Bronchial epithelial cell (primary cell): Measurements from ENCODE around the gene ADAM11. TPM values are rescaled to one million over a fixed set of nuclear protein-coding genes. Genes with fewer than 3 reads are reported as not detected.
"Not testable (repeated sequence)": the region's sequence is repeated elsewhere in the genome, so short reads cannot be mapped to it uniquely, and the experiment has no call there.

ENCODE experiments used
- DNase-seq: peaks from one replicate; pipeline ENCODE4 v3.0.0-alpha.2; 2010; ENCODE audit warnings: low read depth
- FAIRE-seq: peaks from 2 replicates; lab custom pipeline; 2011; peaks lifted over from hg19 to GRCh38; lab: Jason Lieb, UNC
- H3K27me3 ChIP-seq: 2 replicates; pipeline ENCODE4 v1.5.1; 2011; ENCODE audit warnings: low read length; ENCODE audit not compliant: control insufficient read depth, insufficient read depth
- H3K36me3 ChIP-seq: 2 replicates; pipeline ENCODE4 v1.5.1; 2011; ENCODE audit warnings: low read length; ENCODE audit not compliant: control insufficient read depth, insufficient read depth
- H3K4me3 ChIP-seq: 2 replicates; pipeline ENCODE4 v1.5.1; 2011; ENCODE audit warnings: mild to moderate bottlenecking, low read depth, low read length, control low read depth
- total RNA-seq: library from RNA; depleted of rRNA; stranded (reverse); fragments of >200 nt; gene quantifications from 2 replicates; pipeline ENCODE4 v1.2.1, GENCODE V29; 2014
- TF ChIP-seq, protein P1 (sequence below): IDR thresholded peaks from 2 replicates; pipeline ENCODE4 v1.5.1; 2011; ENCODE audit warnings: mild to moderate bottlenecking, moderate library complexity, low read length, control low read depth, inconsistent platforms; ENCODE audit not compliant: insufficient read depth, severe bottlenecking

ADAM11 gene
- total RNA-seq, 1 donor from 2014 or later, result 0.53 TPM

DNA sequence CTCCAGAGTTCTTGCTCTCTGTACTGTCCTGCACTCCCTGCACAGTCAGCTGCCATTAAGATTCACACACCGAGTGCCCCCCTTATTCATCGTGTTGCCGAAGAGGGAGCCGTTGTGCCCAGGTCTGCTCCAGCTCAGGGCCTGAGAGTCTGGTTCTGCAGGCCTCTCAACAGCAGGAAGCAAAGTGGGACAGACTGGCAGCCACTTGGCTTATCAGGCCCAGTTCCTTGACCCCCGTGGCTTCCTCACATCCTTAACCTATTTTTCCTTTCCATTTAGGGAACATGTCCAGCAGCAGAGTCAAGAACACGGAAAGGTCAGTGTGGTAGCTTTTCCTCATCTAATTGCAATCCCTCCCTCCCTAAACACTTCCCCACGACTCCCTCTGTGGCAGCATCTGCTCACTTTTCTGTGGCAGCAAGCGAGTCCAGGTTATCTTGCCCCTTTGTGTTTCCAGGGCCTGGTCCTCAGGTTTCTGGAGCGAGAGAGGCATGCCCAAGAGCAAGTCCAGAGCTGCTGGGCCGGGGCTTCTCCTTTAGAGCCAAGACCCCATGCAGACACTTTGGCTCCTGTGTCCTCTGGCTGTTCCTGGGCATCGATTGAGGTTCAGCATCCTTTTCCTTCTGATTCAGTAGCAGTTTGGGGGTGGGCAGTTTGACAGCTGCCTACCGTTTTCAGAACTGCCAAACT lies 22.1 kb upstream of the ADAM11 start:
- Histone ChIP-seq H3K36me3 (peaks cover 3% of the 10 kb centered on the region), H3K4me3 (no peak overlapping the region), H3K27me3 (no peaks in the 10 kb centered on the region)
- FAIRE-seq (no peak), DNase-seq (no peak)
- TF ChIP-seq, protein P1, sequence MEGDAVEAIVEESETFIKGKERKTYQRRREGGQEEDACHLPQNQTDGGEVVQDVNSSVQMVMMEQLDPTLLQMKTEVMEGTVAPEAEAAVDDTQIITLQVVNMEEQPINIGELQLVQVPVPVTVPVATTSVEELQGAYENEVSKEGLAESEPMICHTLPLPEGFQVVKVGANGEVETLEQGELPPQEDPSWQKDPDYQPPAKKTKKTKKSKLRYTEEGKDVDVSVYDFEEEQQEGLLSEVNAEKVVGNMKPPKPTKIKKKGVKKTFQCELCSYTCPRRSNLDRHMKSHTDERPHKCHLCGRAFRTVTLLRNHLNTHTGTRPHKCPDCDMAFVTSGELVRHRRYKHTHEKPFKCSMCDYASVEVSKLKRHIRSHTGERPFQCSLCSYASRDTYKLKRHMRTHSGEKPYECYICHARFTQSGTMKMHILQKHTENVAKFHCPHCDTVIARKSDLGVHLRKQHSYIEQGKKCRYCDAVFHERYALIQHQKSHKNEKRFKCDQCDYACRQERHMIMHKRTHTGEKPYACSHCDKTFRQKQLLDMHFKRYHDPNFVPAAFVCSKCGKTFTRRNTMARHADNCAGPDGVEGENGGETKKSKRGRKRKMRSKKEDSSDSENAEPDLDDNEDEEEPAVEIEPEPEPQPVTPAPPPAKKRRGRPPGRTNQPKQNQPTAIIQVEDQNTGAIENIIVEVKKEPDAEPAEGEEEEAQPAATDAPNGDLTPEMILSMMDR, result no peak

DNA sequence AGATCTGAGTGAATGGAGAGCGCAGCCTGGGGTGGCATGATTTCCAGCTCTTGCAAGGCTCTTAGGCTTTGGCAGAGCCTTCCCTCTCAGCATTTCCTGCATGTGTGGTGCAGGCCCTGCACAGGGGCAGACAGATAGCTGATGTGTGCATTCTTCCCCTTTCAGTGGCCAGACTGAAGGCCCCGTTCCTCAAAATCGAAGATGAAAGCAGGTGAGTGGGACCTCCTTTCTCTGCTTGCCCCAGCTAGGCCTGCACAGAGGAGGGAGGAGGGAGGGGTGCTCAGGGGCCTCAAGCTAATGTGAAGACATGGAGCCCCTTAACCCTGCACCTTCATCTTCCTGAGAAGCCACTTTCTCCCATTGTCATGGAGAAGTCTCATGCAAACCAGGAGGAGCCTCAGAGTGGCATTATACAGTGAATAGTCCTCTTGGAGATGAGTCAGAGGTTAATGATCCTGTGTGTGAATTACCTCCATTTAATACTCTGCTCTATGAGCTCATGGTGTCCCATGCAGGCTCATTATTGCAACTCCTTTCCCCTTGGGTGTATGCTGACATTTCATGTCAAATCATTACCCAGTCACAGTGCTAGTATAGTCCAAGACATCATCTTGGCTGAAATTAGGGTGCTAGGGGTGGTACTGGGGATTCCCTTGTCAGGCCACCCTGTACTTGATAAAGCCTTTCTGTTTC lies 20.4 kb upstream of the ADAM11 start:
- TF ChIP-seq, protein P1, result no peak
- peak; percentile 48 for DNase-seq
- Histone ChIP-seq H3K4me3 (no peak overlapping the region), H3K36me3 (peaks cover 3% of the 10 kb centered on the region), H3K27me3 (no peaks in the 10 kb centered on the region)
- peak; percentile 32 for FAIRE-seq

GRCh38 chr17:44741316-44741715 lies 17.5 kb upstream of the ADAM11 start:
- Histone ChIP-seq H3K27me3 (no peaks in the 10 kb centered on the region), H3K36me3 (peaks cover 3% of the 10 kb centered on the region), H3K4me3 (no peak overlapping the region)
- DNase-seq, result no peak
- no peak for FAIRE-seq
- TF ChIP-seq, protein P1, result no peak

- Histone ChIP-seq H3K36me3 (peaks cover 5% of the 10 kb centered on the region), H3K4me3 (no peak overlapping the region), H3K27me3 (no peaks in the 10 kb centered on the region)
- no peak for FAIRE-seq
- DNase-seq, result no peak
- TF ChIP-seq, protein P1, result no peak
Observed at GRCh38 chr17:44745301-44745700, 13.5 kb upstream of the ADAM11 start.

GRCh38 chr17:44745738-44746137 lies 13.1 kb upstream of the ADAM11 start:
- not testable (repeated sequence) for H3K4me3 ChIP-seq, DNase-seq, H3K36me3 ChIP-seq, H3K27me3 ChIP-seq, FAIRE-seq

DNA sequence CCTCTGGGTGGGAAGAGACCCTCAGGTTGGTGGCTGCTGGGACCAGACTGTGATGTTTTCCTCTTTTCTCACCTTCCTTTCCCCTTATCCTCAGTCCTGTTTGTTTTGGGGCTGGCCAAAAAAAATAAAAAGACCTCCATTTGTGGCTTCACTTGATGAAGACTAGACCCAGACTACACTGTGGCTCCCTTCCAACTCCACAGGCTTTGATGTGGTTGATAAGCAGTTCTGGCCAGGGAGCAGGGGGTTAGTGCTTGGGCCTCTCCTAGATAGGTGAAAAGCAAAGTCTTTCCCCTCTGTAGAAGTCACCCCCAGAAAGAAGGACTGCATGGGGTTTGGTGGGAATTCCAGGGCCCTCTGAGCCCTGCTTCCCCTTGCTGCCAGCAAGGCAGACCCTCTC lies 11.2 kb upstream of the ADAM11 start:
- peaks cover 3% of the 10 kb centered on the region for H3K36me3 ChIP-seq

More for the DNA sequence above, 11.2 kb upstream of the ADAM11 start:
- DNase-seq (no peak), FAIRE-seq (no peak)
- TF ChIP-seq, protein P1, result no peak
- Histone ChIP-seq H3K27me3 (no peaks in the 10 kb centered on the region), H3K4me3 (no peak overlapping the region)
